CD14-positive monocyte (primary cell): ENCODE data around the gene KCNAB1. TPM values are rescaled to one million over a fixed set of nuclear protein-coding genes. Genes with fewer than 3 reads are reported as not detected.

Experiments used
- DNase-seq, 3 donors: peaks; one replicate each; pipeline ENCODE4 v3.0.0-alpha.2; 2011 to 2022
- H2AFZ ChIP-seq: 2 replicates; pipeline ENCODE4 v1.6.0; 2012; ENCODE audit warnings: mild to moderate bottlenecking, low read depth, low read length, inconsistent platforms; ENCODE audit not compliant: insufficient read depth, poor library complexity, severe bottlenecking
- H3K27ac ChIP-seq, 2 donors: 1 replicate in 1 of 2; 2 replicates in 1 of 2; pipeline ENCODE4 v1.5.1; 2012 to 2013; ENCODE audit warnings: low read length in 2 of 2, control low read depth in 1 of 2, inconsistent platforms in 1 of 2, low read depth in 1 of 2, mild to moderate bottlenecking in 1 of 2
- H3K27me3 ChIP-seq, 2 donors: one replicate each; pipeline versions ENCODE4 v1.6.0 to v1.6.1; 2011 to 2013; ENCODE audit warnings: low read length in 2 of 2; ENCODE audit not compliant: control insufficient read depth in 2 of 2, insufficient read depth in 2 of 2
- H3K36me3 ChIP-seq, 2 donors: replicated peaks in 1 of 2; 1 replicate in 1 of 2; 2 replicates in 1 of 2; pipeline versions ENCODE4 v1.5.1 to v1.6.1; 2012 to 2013; ENCODE audit warnings: low read length in 2 of 2, control low read depth in 1 of 2, inconsistent platforms in 1 of 2, mild to moderate bottlenecking in 1 of 2; ENCODE audit not compliant: insufficient read depth in 2 of 2, control insufficient read depth in 1 of 2
- H3K4me1 ChIP-seq, 2 donors: 1 replicate in 1 of 2; 2 replicates in 1 of 2; pipeline versions ENCODE4 v1.5.1 to v1.6.1; 2012 to 2013; ENCODE audit warnings: low read length in 2 of 2, control low read depth in 1 of 2, inconsistent platforms in 1 of 2, mild to moderate bottlenecking in 1 of 2, moderate library complexity in 1 of 2; ENCODE audit not compliant: insufficient read depth in 2 of 2, control insufficient read depth in 1 of 2
- H3K4me2 ChIP-seq: replicated peaks from 2 replicates; pipeline ENCODE3; 2012; ENCODE audit warnings: low read length, moderate library complexity, mild to moderate bottlenecking; ENCODE audit not compliant: poor library complexity, severe bottlenecking; ENCODE audit errors: extremely low read depth
- H3K4me3 ChIP-seq, 3 experiments: fragments of 200-600 bp in 1 of 3; sonication (generic) in 1 of 3; replicated peaks in 1 of 3; 1 replicate in 2 of 3; 2 replicates in 1 of 3; pipeline ENCODE4 v1.5.1; 2011 to 2013; ENCODE audit warnings: low read length in 3 of 3, mild to moderate bottlenecking in 3 of 3, control low read depth in 2 of 3, low read depth in 2 of 3, inconsistent platforms in 1 of 3, moderate library complexity in 1 of 3
- H3K79me2 ChIP-seq: 2 replicates; pipeline ENCODE4 v1.6.0; 2012; ENCODE audit warnings: mild to moderate bottlenecking, control low read depth, inconsistent platforms, low read length, moderate library complexity; ENCODE audit not compliant: insufficient read depth
- H3K9ac ChIP-seq: 2 replicates; pipeline ENCODE4 v1.6.0; 2017; ENCODE audit warnings: low read length, mild to moderate bottlenecking; ENCODE audit not compliant: insufficient read depth, poor library complexity, severe bottlenecking
- H3K9me3 ChIP-seq, 2 donors: replicated peaks in 1 of 2; 1 replicate in 1 of 2; 2 replicates in 1 of 2; pipeline versions ENCODE4 v1.5.1 to v1.6.1; 2012 to 2013; ENCODE audit warnings: low read length in 2 of 2, control low read depth in 1 of 2; ENCODE audit not compliant: control insufficient read depth in 1 of 2, insufficient read depth in 1 of 2
- H4K20me1 ChIP-seq: 2 replicates; pipeline ENCODE4 v1.6.0; 2012; ENCODE audit warnings: mild to moderate bottlenecking, low read length, control low read depth, moderate library complexity; ENCODE audit not compliant: insufficient read depth
- H3K27ac Mint-ChIP-seq, 7 donors: one replicate each; pipeline ENCODE4 v1.8.0; 2020; ENCODE audit warnings: mild to moderate bottlenecking in 7 of 7, mixed read lengths in 7 of 7, moderate library complexity in 6 of 7, inconsistent platforms in 2 of 7
- H3K27me3 Mint-ChIP-seq, 3 donors: one replicate each; pipeline ENCODE4 v1.8.0; 2021 to 2022; ENCODE audit warnings: low read depth in 3 of 3, mild to moderate bottlenecking in 3 of 3, mixed read lengths in 3 of 3, moderate library complexity in 3 of 3, inconsistent platforms in 1 of 3
- H3K36me3 Mint-ChIP-seq, 2 donors: one replicate each; pipeline ENCODE4 v1.8.0; 2020; ENCODE audit warnings: mixed read lengths in 2 of 2, inconsistent platforms in 1 of 2, mild to moderate bottlenecking in 1 of 2
- H3K4me1 Mint-ChIP-seq: one replicate; pipeline ENCODE4 v1.8.0; 2020; ENCODE audit warnings: mild to moderate bottlenecking, mixed read lengths
- H3K4me3 Mint-ChIP-seq, 2 donors: one replicate each; pipeline ENCODE4 v1.8.0; 2020; ENCODE audit warnings: mild to moderate bottlenecking in 2 of 2, mixed read lengths in 2 of 2, moderate library complexity in 1 of 2
- H3K9me3 Mint-ChIP-seq, 7 donors: one replicate each; pipeline ENCODE4 v1.8.0; 2020 to 2022; ENCODE audit warnings: mixed read lengths in 7 of 7, mild to moderate bottlenecking in 6 of 7, moderate library complexity in 6 of 7, inconsistent platforms in 2 of 7
- WGBS: methylation state at CpG from one replicate; pipeline ENCODE4 v1.1.5; 2013; ENCODE audit warnings: missing lambda C conversion rate; ENCODE audit not compliant: insufficient coverage; 5-methylcytosine and 5-hydroxymethylcytosine counted together
- intact Hi-C, 2 donors: fragments of 100-400 bp; cut with micrococcal nuclease; formaldehyde crosslinking; loops; one replicate each; pipeline versions ENCODE4 v1.15.0 to v1.15.1; 2023
- polyA plus RNA-seq, 3 donors: library from polyadenylated mRNA; depleted of rRNA in 1 of 3; unstranded in 2 of 3; stranded (reverse) in 1 of 3; fragments of 300-500 nt in 2 of 3; fragments of >200 nt in 1 of 3; fragmentation: Illumina TruSeq in 2 of 3; gene quantifications; 1 replicate in 2 of 3; 2 replicates in 1 of 3; pipeline ENCODE4 v1.2.3, GENCODE V29; 2012 to 2021
- TF ChIP-seq, protein P1 (sequence below): fragments of 200-600 bp; IDR thresholded peaks from one replicate; pipeline ENCODE4 v1.8.0; 2022; ENCODE audit warnings: antibody characterized with exemption, mild to moderate bottlenecking

The KCNAB1 gene
- polyA plus RNA-seq, 3 donors: 0.08 to 0.14 TPM; not detected in 1

DNA sequence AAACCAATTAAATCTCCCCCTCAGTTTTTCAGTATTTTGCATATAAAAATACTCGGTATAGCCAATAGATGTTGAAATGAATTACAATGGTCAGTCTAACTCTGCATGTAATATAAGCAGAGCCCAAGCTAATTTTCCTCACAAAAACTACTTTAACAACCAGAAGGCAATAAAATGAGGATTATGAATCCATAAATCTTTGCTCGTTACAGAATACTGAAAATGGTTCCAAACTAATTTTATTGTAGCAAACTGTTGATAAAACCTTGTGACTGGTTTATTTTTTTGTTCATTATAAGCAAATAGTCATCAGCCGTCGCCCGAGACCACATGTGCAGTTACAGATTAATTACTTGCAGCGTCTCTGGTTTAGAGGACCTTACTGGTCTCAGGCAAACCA is 251.3 kb downstream of the KCNAB1 start:
- H3K4me3 ChIP-seq: no peak overlapping the region
- H3K27me3 Mint-ChIP-seq: peaks cover 0 to 6% (median 0%) of the 10 kb centered on the region in 3 donors
- TF ChIP-seq, protein P1, sequence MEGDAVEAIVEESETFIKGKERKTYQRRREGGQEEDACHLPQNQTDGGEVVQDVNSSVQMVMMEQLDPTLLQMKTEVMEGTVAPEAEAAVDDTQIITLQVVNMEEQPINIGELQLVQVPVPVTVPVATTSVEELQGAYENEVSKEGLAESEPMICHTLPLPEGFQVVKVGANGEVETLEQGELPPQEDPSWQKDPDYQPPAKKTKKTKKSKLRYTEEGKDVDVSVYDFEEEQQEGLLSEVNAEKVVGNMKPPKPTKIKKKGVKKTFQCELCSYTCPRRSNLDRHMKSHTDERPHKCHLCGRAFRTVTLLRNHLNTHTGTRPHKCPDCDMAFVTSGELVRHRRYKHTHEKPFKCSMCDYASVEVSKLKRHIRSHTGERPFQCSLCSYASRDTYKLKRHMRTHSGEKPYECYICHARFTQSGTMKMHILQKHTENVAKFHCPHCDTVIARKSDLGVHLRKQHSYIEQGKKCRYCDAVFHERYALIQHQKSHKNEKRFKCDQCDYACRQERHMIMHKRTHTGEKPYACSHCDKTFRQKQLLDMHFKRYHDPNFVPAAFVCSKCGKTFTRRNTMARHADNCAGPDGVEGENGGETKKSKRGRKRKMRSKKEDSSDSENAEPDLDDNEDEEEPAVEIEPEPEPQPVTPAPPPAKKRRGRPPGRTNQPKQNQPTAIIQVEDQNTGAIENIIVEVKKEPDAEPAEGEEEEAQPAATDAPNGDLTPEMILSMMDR: no peak
- H3K9ac ChIP-seq: no peak overlapping the region
- H3K79me2 ChIP-seq: no peaks in the 10 kb centered on the region
- H3K27ac ChIP-seq: no peak overlapping the region
- H3K4me2 ChIP-seq: no peak overlapping the region
- H3K36me3 ChIP-seq: no peaks in the 10 kb centered on the region
- H3K36me3 Mint-ChIP-seq: no peaks in the 10 kb centered on the region
- no peaks in the 10 kb centered on the region for H3K9me3 ChIP-seq
- no peaks in the 10 kb centered on the region for H3K27me3 ChIP-seq
- H3K9me3 Mint-ChIP-seq: no peaks in the 10 kb centered on the region
- no peak for DNase-seq
- no CpG with 5 or more reads among the region's 6 CpGs for WGBS
- H3K4me3 Mint-ChIP-seq: no peak overlapping the region
- no peaks in the 10 kb centered on the region for H4K20me1 ChIP-seq
- H3K27ac Mint-ChIP-seq: no peak overlapping the region
- no peak overlapping the region for H2AFZ ChIP-seq
- H3K4me1 Mint-ChIP-seq: no peaks in the 10 kb centered on the region
- H3K4me1 ChIP-seq: no peaks in the 10 kb centered on the region
- intact Hi-C loops: no loop called here

DNA sequence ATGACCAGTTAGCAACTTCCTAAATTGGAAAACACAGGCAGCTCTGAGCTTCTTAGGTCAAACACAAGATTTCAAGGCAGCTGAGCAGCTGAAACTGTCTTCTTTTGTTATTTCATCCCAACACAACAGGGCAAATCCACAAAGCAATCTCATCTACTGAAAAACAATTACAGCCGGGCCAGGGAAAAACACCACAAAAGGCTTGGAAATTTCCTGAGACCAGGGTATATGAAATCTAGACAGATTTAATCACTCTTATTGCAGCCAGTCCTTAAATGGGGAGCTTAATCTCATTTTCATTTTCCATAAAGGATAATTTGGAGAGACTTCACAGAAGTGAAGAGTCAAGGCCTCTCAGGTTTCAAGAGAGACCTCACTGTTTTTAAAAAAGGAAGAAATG is 252.7 kb downstream of the KCNAB1 start:
- H2AFZ ChIP-seq: no peak overlapping the region
- no peaks in the 10 kb centered on the region for H3K79me2 ChIP-seq
- H4K20me1 ChIP-seq: no peaks in the 10 kb centered on the region
- no peak overlapping the region for H3K27ac ChIP-seq
- no peaks in the 10 kb centered on the region for H3K4me1 Mint-ChIP-seq
- H3K9ac ChIP-seq: no peak overlapping the region
- TF ChIP-seq, protein P1: no peak
- H3K4me3 Mint-ChIP-seq: no peak overlapping the region
- no peak overlapping the region for H3K4me3 ChIP-seq
- DNase-seq: no peak
- no peak overlapping the region for H3K27ac Mint-ChIP-seq
- no CpG with 5 or more reads among the region's 1 CpG for WGBS
- H3K4me2 ChIP-seq: no peak overlapping the region
- H3K9me3 Mint-ChIP-seq: peaks cover 0 to 2% (median 0%) of the 10 kb centered on the region in 7 donors
- H3K36me3 ChIP-seq: no peaks in the 10 kb centered on the region
- H3K9me3 ChIP-seq: no peaks in the 10 kb centered on the region
- no peaks in the 10 kb centered on the region for H3K4me1 ChIP-seq
- H3K36me3 Mint-ChIP-seq: no peaks in the 10 kb centered on the region
- intact Hi-C loops: no loop called here
- H3K27me3 ChIP-seq: no peaks in the 10 kb centered on the region
- H3K27me3 Mint-ChIP-seq: peaks cover 0 to 2% (median 0%) of the 10 kb centered on the region in 3 donors
